ENCODE data around the gene CCDC141.

DNA sequence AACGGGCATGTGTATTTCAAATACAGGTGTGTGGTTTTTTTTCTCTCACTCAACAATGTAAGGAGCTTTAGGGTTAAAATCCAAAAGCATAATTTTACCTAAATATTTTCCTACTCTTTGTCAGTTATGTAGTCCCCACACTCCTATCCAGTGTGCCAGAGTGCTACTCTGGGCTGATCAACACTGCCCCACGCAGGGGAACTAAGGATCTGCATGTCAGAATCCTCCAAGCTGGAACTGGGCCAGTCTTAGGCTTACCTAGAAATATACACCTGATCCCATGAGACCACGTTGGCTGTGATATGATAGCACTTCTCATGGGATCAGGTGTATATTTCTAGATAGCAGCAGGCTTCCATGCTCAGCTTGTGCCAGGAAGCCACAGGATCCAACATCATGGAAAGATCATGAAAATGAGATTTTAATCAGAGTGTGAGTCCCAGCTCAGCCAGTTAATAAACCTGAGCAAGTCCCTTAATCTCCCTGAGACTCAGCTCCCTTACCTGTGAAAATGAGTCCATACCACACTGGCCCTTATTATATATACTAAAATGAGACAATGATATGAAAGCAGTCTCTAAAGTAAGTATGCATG is 29.7 kb downstream of the CCDC141 start:
- TF ChIP-seq, protein P1, sequence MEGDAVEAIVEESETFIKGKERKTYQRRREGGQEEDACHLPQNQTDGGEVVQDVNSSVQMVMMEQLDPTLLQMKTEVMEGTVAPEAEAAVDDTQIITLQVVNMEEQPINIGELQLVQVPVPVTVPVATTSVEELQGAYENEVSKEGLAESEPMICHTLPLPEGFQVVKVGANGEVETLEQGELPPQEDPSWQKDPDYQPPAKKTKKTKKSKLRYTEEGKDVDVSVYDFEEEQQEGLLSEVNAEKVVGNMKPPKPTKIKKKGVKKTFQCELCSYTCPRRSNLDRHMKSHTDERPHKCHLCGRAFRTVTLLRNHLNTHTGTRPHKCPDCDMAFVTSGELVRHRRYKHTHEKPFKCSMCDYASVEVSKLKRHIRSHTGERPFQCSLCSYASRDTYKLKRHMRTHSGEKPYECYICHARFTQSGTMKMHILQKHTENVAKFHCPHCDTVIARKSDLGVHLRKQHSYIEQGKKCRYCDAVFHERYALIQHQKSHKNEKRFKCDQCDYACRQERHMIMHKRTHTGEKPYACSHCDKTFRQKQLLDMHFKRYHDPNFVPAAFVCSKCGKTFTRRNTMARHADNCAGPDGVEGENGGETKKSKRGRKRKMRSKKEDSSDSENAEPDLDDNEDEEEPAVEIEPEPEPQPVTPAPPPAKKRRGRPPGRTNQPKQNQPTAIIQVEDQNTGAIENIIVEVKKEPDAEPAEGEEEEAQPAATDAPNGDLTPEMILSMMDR (IDR thresholded peaks at IDR 0.05; ENCODE audit: low read depth, low read length), result peak; percentile 70
- TF ChIP-seq POLR2A (IDR thresholded peaks at IDR 0.05; ENCODE audit: extremely low read depth, insufficient read length), result no peak
